OCI-LY1 (cell line): Measurements from ENCODE around the gene AKR7A2.

Experiments used
- H2AFZ ChIP-seq: fragments of 200-600 bp; sonication (generic), shearing (Covaris generic); 2 replicates; pipeline ENCODE4 v1.6.0; 2014; ENCODE audit warnings: antibody characterized with exemption, mild to moderate bottlenecking, low read length
- H3F3A ChIP-seq: fragments of 200-600 bp; sonication (generic), shearing (Covaris generic); 2 replicates; pipeline ENCODE4 v1.6.0; 2014; ENCODE audit warnings: mild to moderate bottlenecking, antibody characterized with exemption, low read length, moderate library complexity; ENCODE audit not compliant: insufficient read depth
- H3K27ac ChIP-seq: fragments of 200-600 bp; sonication (generic); 2 replicates; pipeline ENCODE4 v1.5.1; 2014; ENCODE audit warnings: low read length, mixed run types, mild to moderate bottlenecking, low read depth; ENCODE audit not compliant: poor library complexity, severe bottlenecking
- H3K27me3 ChIP-seq: fragments of 200-600 bp; sonication (generic); 2 replicates; pipeline ENCODE4 v1.6.0; 2014; ENCODE audit warnings: antibody characterized with exemption, mild to moderate bottlenecking, low read length, moderate library complexity; ENCODE audit not compliant: insufficient read depth
- H3K36me3 ChIP-seq: fragments of 200-600 bp; sonication (generic); 2 replicates; pipeline ENCODE4 v1.6.1; 2014; ENCODE audit warnings: mild to moderate bottlenecking, antibody characterized with exemption, low read length, moderate library complexity, mixed read lengths; ENCODE audit not compliant: insufficient read depth
- H3K4me1 ChIP-seq: fragments of 200-600 bp; sonication (generic); 2 replicates; pipeline ENCODE4 v1.5.1; 2014; ENCODE audit warnings: mild to moderate bottlenecking, low read length, moderate library complexity; ENCODE audit not compliant: insufficient read depth, severe bottlenecking
- H3K4me2 ChIP-seq: fragments of 200-600 bp; sonication (generic), shearing (Covaris generic); 2 replicates; pipeline ENCODE4 v1.6.1; 2014; ENCODE audit warnings: low read length
- H3K4me3 ChIP-seq: fragments of 200-600 bp; sonication (generic); 2 replicates; pipeline ENCODE4 v1.5.1; 2014; ENCODE audit warnings: low read length, low read depth, mild to moderate bottlenecking, mixed read lengths; ENCODE audit not compliant: poor library complexity, severe bottlenecking
- H3K79me2 ChIP-seq: fragments of 200-600 bp; shearing (Covaris generic); 2 replicates; pipeline ENCODE4 v1.6.1; 2016; ENCODE audit warnings: mixed run types, low read length, mixed read lengths; ENCODE audit not compliant: insufficient read depth
- H3K9ac ChIP-seq: fragments of 200-600 bp; sonication (generic), shearing (Covaris generic); 2 replicates; pipeline ENCODE4 v1.6.1; 2014; ENCODE audit warnings: mild to moderate bottlenecking, low read length, mixed read lengths
- H3K9me2 ChIP-seq: fragments of 200-600 bp; sonication (generic), shearing (Covaris generic); 2 replicates; pipeline ENCODE4 v1.6.1; 2014; ENCODE audit warnings: low read depth, mild to moderate bottlenecking, low read length, mixed read lengths
- H3K9me3 ChIP-seq: fragments of 200-600 bp; shearing (Covaris generic); 2 replicates; pipeline ENCODE4 v1.6.1; 2014; ENCODE audit warnings: low read length, mixed read lengths
- H4K20me1 ChIP-seq: fragments of 200-600 bp; sonication (generic), shearing (Covaris generic); 2 replicates; pipeline ENCODE4 v1.6.0; 2016; ENCODE audit warnings: mild to moderate bottlenecking, low read length; ENCODE audit not compliant: insufficient read depth
- CTCF ChIP-seq: fragments of 200-600 bp; sonication (generic), shearing (Covaris generic); IDR thresholded peaks from 2 replicates; pipeline ENCODE4 v1.5.1; 2017; ENCODE audit warnings: mild to moderate bottlenecking, antibody characterized with exemption, low read length, moderate library complexity, mixed read lengths
- EZH2 ChIP-seq: fragments of 200-600 bp; sonication (generic), shearing (Covaris generic); IDR thresholded peaks from 2 replicates; pipeline ENCODE4 v1.8.0; 2017; ENCODE audit warnings: borderline replicate concordance, mixed run types, mild to moderate bottlenecking, antibody characterized with exemption, low read length, moderate library complexity, mixed read lengths

Gene AKR7A2

GRCh38 chr1:19344831-19345230 lies 32.9 kb upstream of the AKR7A2 start:
- no peaks in the 10 kb centered on the region for H3K79me2 ChIP-seq
- H3F3A ChIP-seq, result no peaks in the 10 kb centered on the region
- H2AFZ ChIP-seq, result no peak overlapping the region
- TF ChIP-seq EZH2, result no peak
- TF ChIP-seq CTCF, result no peak
- no peaks in the 10 kb centered on the region for H4K20me1 ChIP-seq
- no peaks in the 10 kb centered on the region for H3K9me3 ChIP-seq
- H3K9me2 ChIP-seq, result no peaks in the 10 kb centered on the region
- no peak overlapping the region for H3K4me2 ChIP-seq
- peaks cover 4% of the 10 kb centered on the region; the same call in 1 of the 2 replicates for H3K36me3 ChIP-seq
- H3K4me3 ChIP-seq, result no peak overlapping the region
- H3K4me1 ChIP-seq, result peaks cover 29% of the 10 kb centered on the region
- no peak overlapping the region for H3K27ac ChIP-seq
- H3K9ac ChIP-seq, result no peak overlapping the region
- H3K27me3 ChIP-seq, result no peaks in the 10 kb centered on the region

GRCh38 chr1:19344372-19344810 lies 32.4 kb upstream of the AKR7A2 start:
- H3K4me1 ChIP-seq, result peaks cover 25% of the 10 kb centered on the region
- H3K36me3 ChIP-seq, result peaks cover 4% of the 10 kb centered on the region; the same call in 1 of the 2 replicates
- TF ChIP-seq EZH2 (no peak), CTCF (peak; percentile 96)

GRCh38 chr1:19343617-19344350 lies 31.8 kb upstream of the AKR7A2 start:
- H3K36me3 ChIP-seq, result peaks cover 4% of the 10 kb centered on the region; the same call in 1 of the 2 replicates
- no peak overlapping the region for H3K4me2 ChIP-seq
- no peaks in the 10 kb centered on the region for H3K9me3 ChIP-seq
- no peaks in the 10 kb centered on the region for H3K27me3 ChIP-seq
- H2AFZ ChIP-seq, result no peak overlapping the region
- no peaks in the 10 kb centered on the region for H4K20me1 ChIP-seq
- no peaks in the 10 kb centered on the region for H3K9me2 ChIP-seq
- H3K4me3 ChIP-seq, result no peak overlapping the region
- H3K27ac ChIP-seq, result no peak overlapping the region
- no peaks in the 10 kb centered on the region for H3F3A ChIP-seq
- no peak overlapping the region for H3K9ac ChIP-seq
- H3K4me1 ChIP-seq, result peaks cover 19% of the 10 kb centered on the region
- TF ChIP-seq CTCF (no peak), EZH2 (no peak)
- H3K79me2 ChIP-seq, result no peaks in the 10 kb centered on the region

More at GRCh38 chr1:19344372-19344810, 32.4 kb upstream of the AKR7A2 start:
- Histone ChIP-seq H3K27me3 (no peaks in the 10 kb centered on the region), H3K79me2 (no peaks in the 10 kb centered on the region), H3F3A (no peaks in the 10 kb centered on the region), H2AFZ (no peak overlapping the region), H3K9me3 (no peaks in the 10 kb centered on the region), H3K4me3 (no peak overlapping the region), H3K9ac (no peak overlapping the region), H3K27ac (no peak overlapping the region), H3K9me2 (no peaks in the 10 kb centered on the region), H3K4me2 (no peak overlapping the region), H4K20me1 (no peaks in the 10 kb centered on the region)
